PC-9 (cell line): ENCODE measurements around the gene ADORA1. TPM values are rescaled to one million over a fixed set of nuclear protein-coding genes. Genes with fewer than 3 reads are reported as not detected.

ENCODE experiments used
- BruUV-seq: library from RNA; stranded (reverse); fragments of 400-500 nt; replicated peaks from 2 replicates; lab custom pipeline; 2021; lab: Mats Ljungman, UMichigan
- CTCF ChIA-PET: fragments of 300-600 bp; sonication (Branson Sonifier 250); formaldehyde crosslinking; loops from one replicate; lab custom pipeline; 2022; ENCODE audit warnings: antibody characterized with exemption; lab: Charles Lee
- POLR2A ChIA-PET: fragments of 300-600 bp; sonication (Branson Sonifier 250); formaldehyde crosslinking; loops from one replicate; lab custom pipeline; 2022; ENCODE audit warnings: antibody characterized with exemption; ENCODE audit not compliant: unreplicated experiment; lab: Charles Lee
- DNase-seq, 2 experiments: peaks; one replicate each; pipeline versions ENCODE4 v3.0.0 to v3.0.0-alpha.2; 2015 to 2022; ENCODE audit warnings: mixed read lengths in 1 of 2
- H2AFZ ChIP-seq: fragments of 200-600 bp; sonication (generic); 2 replicates; pipeline ENCODE4 v1.8.1; 2017; ENCODE audit warnings: antibody characterized with exemption
- H3F3A ChIP-seq: fragments of 200-600 bp; sonication (generic); 2 replicates; pipeline ENCODE4 v1.8.1; 2017; ENCODE audit warnings: antibody characterized with exemption, mild to moderate bottlenecking, low read depth; ENCODE audit not compliant: insufficient read depth
- H3K27ac ChIP-seq: fragments of 200-600 bp; sonication (generic); 2 replicates; pipeline ENCODE4 v1.6.1; 2016; ENCODE audit warnings: mixed run types
- H3K27me3 ChIP-seq: fragments of 200-600 bp; sonication (generic); 2 replicates; pipeline ENCODE4 v1.6.1; 2016; ENCODE audit warnings: low read depth, mixed run types; ENCODE audit not compliant: insufficient read depth
- H3K36me3 ChIP-seq: fragments of 200-600 bp; sonication (generic); 2 replicates; pipeline ENCODE4 v1.6.1; 2016; ENCODE audit warnings: low read depth, mixed run types
- H3K4me1 ChIP-seq: fragments of 200-600 bp; sonication (generic); replicated peaks from 2 replicates; pipeline ENCODE4 v1.6.1; 2016; ENCODE audit warnings: mixed run types; ENCODE audit not compliant: insufficient read depth
- H3K4me2 ChIP-seq: fragments of 200-600 bp; sonication (generic); 2 replicates; pipeline ENCODE4 v1.6.1; 2017; ENCODE audit warnings: mixed run types
- H3K4me3 ChIP-seq: fragments of 200-600 bp; sonication (generic); 2 replicates; pipeline ENCODE4 v1.6.1; 2016; ENCODE audit warnings: mixed run types
- H3K79me2 ChIP-seq: fragments of 200-600 bp; sonication (generic); 2 replicates; pipeline ENCODE4 v1.6.1; 2017; ENCODE audit warnings: low read depth, mixed run types
- H3K9me2 ChIP-seq: fragments of 200-600 bp; sonication (generic); 2 replicates; pipeline ENCODE4 v1.8.1; 2017; ENCODE audit warnings: mild to moderate bottlenecking; ENCODE audit not compliant: insufficient read depth
- H3K9me3 ChIP-seq: fragments of 200-600 bp; sonication (generic); 2 replicates; pipeline ENCODE4 v1.8.1; 2016; ENCODE audit warnings: low read depth; ENCODE audit not compliant: insufficient read depth
- H4K20me1 ChIP-seq: fragments of 200-600 bp; sonication (generic); 2 replicates; pipeline ENCODE4 v1.8.1; 2017; ENCODE audit not compliant: insufficient read depth
- EZH2 ChIP-seq: fragments of 200-600 bp; sonication (generic); IDR thresholded peaks from 2 replicates; pipeline ENCODE4 v1.8.0; 2017; ENCODE audit warnings: antibody characterized with exemption, low read depth
- intact Hi-C: fragments of 100-400 bp; cut with micrococcal nuclease; formaldehyde crosslinking; loops from one replicate; pipeline ENCODE4 v1.10.0; 2022; ENCODE audit not compliant: unreplicated experiment
- total RNA-seq: library from RNA; stranded (reverse); gene quantifications from 2 replicates; pipeline ENCODE4 v1.2.3, GENCODE V29; 2021
- TF ChIP-seq, protein P1 (sequence below): fragments of 200-600 bp; sonication (generic); conservative IDR thresholded peaks from 2 replicates; pipeline ENCODE4 v1.6.1; 2017; ENCODE audit warnings: mixed run types, antibody characterized with exemption, mild to moderate bottlenecking, moderate library complexity

The ADORA1 gene
- total RNA-seq, 1 experiment from 2014 or later, result 8.3 TPM

DNA sequence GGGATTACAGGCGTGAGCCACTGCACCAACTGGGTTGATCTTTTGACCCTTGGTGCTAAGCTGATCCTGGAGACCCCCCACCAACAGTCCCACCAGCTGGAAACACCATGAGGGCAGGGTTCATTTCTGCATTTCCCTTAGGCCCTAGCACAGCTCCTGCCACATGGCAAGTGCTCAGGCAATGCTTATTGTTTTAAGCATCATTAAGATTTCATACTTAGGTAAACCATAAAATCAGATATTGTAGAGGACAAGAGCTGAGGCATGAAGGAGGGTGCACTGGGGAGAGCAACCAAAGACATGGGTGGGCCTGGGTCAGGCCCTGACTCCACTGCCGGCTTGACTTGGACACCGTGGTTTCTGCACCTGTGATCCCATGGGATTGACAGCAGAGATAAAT lies 84.3 kb downstream of the ADORA1 start:
- Histone ChIP-seq H2AFZ (no peak overlapping the region), H3K4me2 (no peak overlapping the region), H3K79me2 (no peaks in the 10 kb centered on the region), H3F3A (no peaks in the 10 kb centered on the region), H3K36me3 (no peaks in the 10 kb centered on the region), H3K9me2 (no peaks in the 10 kb centered on the region), H4K20me1 (no peaks in the 10 kb centered on the region), H3K27me3 (no peaks in the 10 kb centered on the region), H3K27ac (no peak overlapping the region), H3K9me3 (no peaks in the 10 kb centered on the region), H3K4me1 (no peaks in the 10 kb centered on the region), H3K4me3 (no peak overlapping the region)
- TF ChIP-seq, protein P1, sequence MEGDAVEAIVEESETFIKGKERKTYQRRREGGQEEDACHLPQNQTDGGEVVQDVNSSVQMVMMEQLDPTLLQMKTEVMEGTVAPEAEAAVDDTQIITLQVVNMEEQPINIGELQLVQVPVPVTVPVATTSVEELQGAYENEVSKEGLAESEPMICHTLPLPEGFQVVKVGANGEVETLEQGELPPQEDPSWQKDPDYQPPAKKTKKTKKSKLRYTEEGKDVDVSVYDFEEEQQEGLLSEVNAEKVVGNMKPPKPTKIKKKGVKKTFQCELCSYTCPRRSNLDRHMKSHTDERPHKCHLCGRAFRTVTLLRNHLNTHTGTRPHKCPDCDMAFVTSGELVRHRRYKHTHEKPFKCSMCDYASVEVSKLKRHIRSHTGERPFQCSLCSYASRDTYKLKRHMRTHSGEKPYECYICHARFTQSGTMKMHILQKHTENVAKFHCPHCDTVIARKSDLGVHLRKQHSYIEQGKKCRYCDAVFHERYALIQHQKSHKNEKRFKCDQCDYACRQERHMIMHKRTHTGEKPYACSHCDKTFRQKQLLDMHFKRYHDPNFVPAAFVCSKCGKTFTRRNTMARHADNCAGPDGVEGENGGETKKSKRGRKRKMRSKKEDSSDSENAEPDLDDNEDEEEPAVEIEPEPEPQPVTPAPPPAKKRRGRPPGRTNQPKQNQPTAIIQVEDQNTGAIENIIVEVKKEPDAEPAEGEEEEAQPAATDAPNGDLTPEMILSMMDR, result no peak
- TF ChIP-seq EZH2, result no peak
- POLR2A ChIA-PET, result no interaction called here
- BruUV-seq, result no TSS peak
- CTCF ChIA-PET, result no interaction called here
- DNase-seq, result no peak
- intact Hi-C loops, result no loop called here

DNA sequence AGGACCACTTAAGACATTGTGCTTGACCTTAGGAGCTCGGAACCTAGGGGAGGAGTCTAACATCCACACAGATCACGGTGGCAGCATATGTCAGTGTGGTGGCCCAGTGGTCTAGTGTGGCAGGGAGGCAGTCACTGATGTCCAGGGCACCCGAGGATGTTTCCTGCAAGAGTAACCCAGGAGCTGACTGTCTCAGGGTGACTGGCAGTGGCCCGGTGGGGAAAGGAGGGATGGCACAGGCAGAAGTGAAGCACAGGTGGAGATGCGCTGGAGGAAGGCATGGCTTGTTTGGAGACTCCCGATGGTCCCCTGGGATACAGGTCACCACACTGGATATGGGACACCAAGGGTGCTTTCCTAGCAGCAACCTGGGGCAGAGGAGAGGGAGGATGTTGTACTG lies 85.6 kb downstream of the ADORA1 start:
- H3K36me3 ChIP-seq, result no peaks in the 10 kb centered on the region
- no peaks in the 10 kb centered on the region for H3K9me2 ChIP-seq
- CTCF ChIA-PET, result no interaction called here
- no peaks in the 10 kb centered on the region for H3F3A ChIP-seq
- TF ChIP-seq EZH2, result no peak
- TF ChIP-seq, protein P1, result no peak
- BruUV-seq, result no TSS peak
- H3K9me3 ChIP-seq, result no peaks in the 10 kb centered on the region
- H2AFZ ChIP-seq, result no peak overlapping the region
- intact Hi-C loops, result no loop called here
- no peaks in the 10 kb centered on the region for H4K20me1 ChIP-seq
- H3K27me3 ChIP-seq, result 0 out of 2 replicates have a peak, but pooled peaks cover 4% of the 10 kb centered on the region
- no peak for DNase-seq
- H3K79me2 ChIP-seq, result no peaks in the 10 kb centered on the region
- POLR2A ChIA-PET, result no interaction called here
- H3K27ac ChIP-seq, result no peak overlapping the region
- no peak overlapping the region for H3K4me3 ChIP-seq
- H3K4me2 ChIP-seq, result no peak overlapping the region
- no peaks in the 10 kb centered on the region for H3K4me1 ChIP-seq

DNA sequence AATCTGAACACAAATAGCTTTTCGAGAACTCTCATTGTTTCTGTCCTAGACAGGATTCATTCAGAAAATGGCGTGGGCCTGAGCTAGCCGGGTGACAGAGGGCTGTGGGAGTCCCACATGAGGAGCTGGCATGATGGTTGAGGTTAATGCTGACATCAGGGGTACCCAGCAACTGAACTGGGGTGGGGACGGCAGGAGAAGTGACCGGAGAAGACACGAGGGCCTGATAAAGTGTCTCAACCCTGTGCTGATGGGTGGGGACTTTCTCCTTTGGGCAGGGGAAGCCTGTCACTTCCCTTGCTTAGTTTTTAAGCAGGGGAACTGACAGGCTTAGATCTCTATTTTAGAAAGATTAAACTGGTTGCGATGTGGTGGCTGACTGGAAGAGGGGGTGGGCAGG lies 87.3 kb downstream of the ADORA1 start:
- ChIA-PET CTCF (interaction anchor here (0.6 kb wide), 1 partner anchor 98 kb away, joined by 3 read pairs; no protein-coding TSS in a partner anchor), POLR2A (no interaction called here)
- TF ChIP-seq, protein P1, result no peak
- no peak for TF ChIP-seq EZH2
- no peaks in the 10 kb centered on the region for H4K20me1 ChIP-seq
- no peak overlapping the region for H3K27ac ChIP-seq
- H3K79me2 ChIP-seq, result no peaks in the 10 kb centered on the region
- peaks cover 10% of the 10 kb centered on the region; the same call in 1 of the 2 replicates for H3K27me3 ChIP-seq
- no peak overlapping the region for H3K4me3 ChIP-seq
- no peak overlapping the region for H3K4me2 ChIP-seq
- no peak overlapping the region for H2AFZ ChIP-seq
- H3K9me2 ChIP-seq, result no peaks in the 10 kb centered on the region
- no peaks in the 10 kb centered on the region for H3F3A ChIP-seq
- H3K9me3 ChIP-seq, result no peaks in the 10 kb centered on the region
- BruUV-seq, result no TSS peak
- no peak for DNase-seq
- H3K36me3 ChIP-seq, result no peaks in the 10 kb centered on the region
- intact Hi-C loops, result no loop called here
- H3K4me1 ChIP-seq, result no peaks in the 10 kb centered on the region
